Measurements from ENCODE around the gene BTG2. TPM values are rescaled to one million over a fixed set of nuclear protein-coding genes. Genes with fewer than 3 reads are reported as not detected.
"Not testable (repeated sequence)": the region's sequence is repeated elsewhere in the genome, so short reads cannot be mapped to it uniquely, and the experiment has no call there.

BTG2 gene
- total RNA-seq, 1 donor from 2014 or later, result 24.1 TPM

GRCh38 chr1:203295796-203296195 lies 9.5 kb upstream of the BTG2 start:
- peaks cover 3% of the 10 kb centered on the region for H3K27me3 ChIP-seq (ENCODE audit: control insufficient read depth, insufficient read depth, low read length)
- TF ChIP-seq, protein P1, sequence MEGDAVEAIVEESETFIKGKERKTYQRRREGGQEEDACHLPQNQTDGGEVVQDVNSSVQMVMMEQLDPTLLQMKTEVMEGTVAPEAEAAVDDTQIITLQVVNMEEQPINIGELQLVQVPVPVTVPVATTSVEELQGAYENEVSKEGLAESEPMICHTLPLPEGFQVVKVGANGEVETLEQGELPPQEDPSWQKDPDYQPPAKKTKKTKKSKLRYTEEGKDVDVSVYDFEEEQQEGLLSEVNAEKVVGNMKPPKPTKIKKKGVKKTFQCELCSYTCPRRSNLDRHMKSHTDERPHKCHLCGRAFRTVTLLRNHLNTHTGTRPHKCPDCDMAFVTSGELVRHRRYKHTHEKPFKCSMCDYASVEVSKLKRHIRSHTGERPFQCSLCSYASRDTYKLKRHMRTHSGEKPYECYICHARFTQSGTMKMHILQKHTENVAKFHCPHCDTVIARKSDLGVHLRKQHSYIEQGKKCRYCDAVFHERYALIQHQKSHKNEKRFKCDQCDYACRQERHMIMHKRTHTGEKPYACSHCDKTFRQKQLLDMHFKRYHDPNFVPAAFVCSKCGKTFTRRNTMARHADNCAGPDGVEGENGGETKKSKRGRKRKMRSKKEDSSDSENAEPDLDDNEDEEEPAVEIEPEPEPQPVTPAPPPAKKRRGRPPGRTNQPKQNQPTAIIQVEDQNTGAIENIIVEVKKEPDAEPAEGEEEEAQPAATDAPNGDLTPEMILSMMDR (IDR thresholded peaks at IDR 0.05; ENCODE audit: insufficient read depth, low read length, poor library complexity, severe bottlenecking), result no peak
- H3K4me3 ChIP-seq (ENCODE audit: low read depth, low read length), result no peak overlapping the region
- no peaks in the 10 kb centered on the region for H3K36me3 ChIP-seq (ENCODE audit: control insufficient read depth, insufficient read depth, low read length)
- no peak for DNase-seq (ENCODE audit: low read depth)

GRCh38 chr1:203296460-203297073 lies 8.8 kb upstream of the BTG2 start:
- no peak overlapping the region for H3K4me3 ChIP-seq (ENCODE audit: low read depth, low read length)
- no peak for DNase-seq (ENCODE audit: low read depth)
- H3K36me3 ChIP-seq (ENCODE audit: control insufficient read depth, insufficient read depth, low read length), result no peaks in the 10 kb centered on the region
- TF ChIP-seq, protein P1 (IDR thresholded peaks at IDR 0.05; ENCODE audit: insufficient read depth, low read length, poor library complexity, severe bottlenecking), result no peak
- peaks cover 3% of the 10 kb centered on the region for H3K27me3 ChIP-seq (ENCODE audit: control insufficient read depth, insufficient read depth, low read length)

GRCh38 chr1:203299169-203299568 lies 6.2 kb upstream of the BTG2 start:
- H3K36me3 ChIP-seq (ENCODE audit: control insufficient read depth, insufficient read depth, low read length), result no peaks in the 10 kb centered on the region
- no peak for DNase-seq (ENCODE audit: low read depth)
- H3K4me3 ChIP-seq (ENCODE audit: low read depth, low read length), result no peak overlapping the region
- TF ChIP-seq, protein P1 (IDR thresholded peaks at IDR 0.05; ENCODE audit: insufficient read depth, low read length, poor library complexity, severe bottlenecking), result no peak
- H3K27me3 ChIP-seq (ENCODE audit: control insufficient read depth, insufficient read depth, low read length), result peaks cover 3% of the 10 kb centered on the region

- DNase-seq (ENCODE audit: low read depth); H3K4me3 ChIP-seq (ENCODE audit: low read depth, low read length); H3K27me3 ChIP-seq (ENCODE audit: control insufficient read depth, insufficient read depth, low read length); H3K36me3 ChIP-seq (ENCODE audit: control insufficient read depth, insufficient read depth, low read length): not testable (repeated sequence)
Observed at GRCh38 chr1:203299719-203300429, 5.4 kb upstream of the BTG2 start.

DNA sequence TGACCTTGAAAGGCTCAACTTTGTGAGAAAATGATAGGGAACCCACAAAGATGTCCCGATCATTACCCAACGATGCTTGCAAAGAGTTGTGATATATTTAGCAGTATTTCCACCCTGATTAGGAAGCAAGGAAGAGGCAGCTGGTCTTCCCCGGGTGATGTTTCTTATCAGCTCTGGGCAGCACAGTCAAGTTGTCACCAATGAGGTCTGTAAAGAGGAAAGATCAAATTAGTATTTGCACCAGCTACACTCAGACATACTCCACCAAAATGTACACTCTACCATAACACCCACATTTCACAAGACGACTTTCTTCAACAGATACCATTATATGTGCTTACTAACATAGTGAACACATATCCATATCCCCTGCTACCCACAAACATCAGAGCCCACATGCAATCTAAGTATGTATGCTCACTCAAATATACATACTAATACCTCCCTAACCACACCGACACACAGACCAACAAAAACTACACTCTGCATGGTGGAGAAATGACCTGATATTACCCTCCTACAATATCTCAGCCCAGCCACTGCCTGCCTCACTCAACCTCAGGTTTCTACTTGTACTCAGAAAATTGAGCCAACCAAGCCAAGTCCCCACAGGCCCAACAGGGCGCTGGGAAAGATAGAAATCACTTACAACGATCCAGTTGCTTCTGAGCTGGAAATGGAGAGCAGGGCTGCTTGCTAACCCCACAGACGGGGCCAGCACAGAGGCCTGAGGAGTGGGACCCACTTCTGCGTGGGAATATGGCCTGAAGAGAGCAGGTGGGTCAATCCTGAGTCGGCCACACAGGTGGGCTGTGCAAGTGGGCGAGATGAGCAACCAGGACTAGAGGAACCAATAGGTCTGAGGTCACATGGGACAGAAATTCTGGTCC lies 4.6 kb upstream of the BTG2 start:
- peaks cover 5% of the 10 kb centered on the region for H3K27me3 ChIP-seq (ENCODE audit: control insufficient read depth, insufficient read depth, low read length)
- TF ChIP-seq, protein P1 (IDR thresholded peaks at IDR 0.05; ENCODE audit: insufficient read depth, low read length, poor library complexity, severe bottlenecking), result no peak
- no peaks in the 10 kb centered on the region for H3K36me3 ChIP-seq (ENCODE audit: control insufficient read depth, insufficient read depth, low read length)
- no peak overlapping the region for H3K4me3 ChIP-seq (ENCODE audit: low read depth, low read length)
- DNase-seq (ENCODE audit: low read depth), result no peak

DNA sequence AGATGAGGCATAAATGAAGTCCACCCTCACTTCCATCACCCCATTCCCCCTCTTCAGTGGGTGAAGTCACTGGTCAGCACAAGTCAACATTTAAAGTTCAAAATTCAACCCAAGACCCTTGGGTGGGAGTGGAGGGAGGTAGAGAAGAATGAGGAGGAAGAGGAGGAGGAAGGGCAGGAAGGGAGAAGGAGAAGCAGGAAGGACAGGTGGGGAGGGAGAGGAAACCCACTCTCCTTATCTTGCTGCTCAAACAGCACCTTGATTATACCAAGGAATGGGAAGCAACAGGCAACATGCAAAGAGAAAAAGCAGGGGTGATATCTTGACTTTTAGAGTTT lies 4.0 kb upstream of the BTG2 start:
- TF ChIP-seq, protein P1 (IDR thresholded peaks at IDR 0.05; ENCODE audit: insufficient read depth, low read length, poor library complexity, severe bottlenecking), result no peak
- Histone ChIP-seq H3K27me3 (ENCODE audit: control insufficient read depth, insufficient read depth, low read length) (peaks cover 5% of the 10 kb centered on the region), H3K4me3 (ENCODE audit: low read depth, low read length) (no peak overlapping the region), H3K36me3 (ENCODE audit: control insufficient read depth, insufficient read depth, low read length) (no peaks in the 10 kb centered on the region)
- DNase-seq (ENCODE audit: low read depth), result no peak

Measured in kidney epithelial cell (primary cell).